HG03135 (cell line): ENCODE data around the gene PRDM9.
"Not testable (repeated sequence)": the region's sequence is repeated elsewhere in the genome, so short reads cannot be mapped to it uniquely, and the experiment has no call there.

ENCODE experiments used
- ATAC-seq: cut with Tn5 transposase; IDR thresholded peaks from one replicate; pipeline ENCODE4 v1.9.1; 2021; ENCODE audit warnings: mild to moderate bottlenecking, moderate library complexity; ENCODE audit not compliant: unreplicated experiment

PRDM9 gene

GRCh38 chr5:23526616-23527015, 19.2 kb downstream of the PRDM9 start:
- ATAC-seq = not testable (repeated sequence)

DNA sequence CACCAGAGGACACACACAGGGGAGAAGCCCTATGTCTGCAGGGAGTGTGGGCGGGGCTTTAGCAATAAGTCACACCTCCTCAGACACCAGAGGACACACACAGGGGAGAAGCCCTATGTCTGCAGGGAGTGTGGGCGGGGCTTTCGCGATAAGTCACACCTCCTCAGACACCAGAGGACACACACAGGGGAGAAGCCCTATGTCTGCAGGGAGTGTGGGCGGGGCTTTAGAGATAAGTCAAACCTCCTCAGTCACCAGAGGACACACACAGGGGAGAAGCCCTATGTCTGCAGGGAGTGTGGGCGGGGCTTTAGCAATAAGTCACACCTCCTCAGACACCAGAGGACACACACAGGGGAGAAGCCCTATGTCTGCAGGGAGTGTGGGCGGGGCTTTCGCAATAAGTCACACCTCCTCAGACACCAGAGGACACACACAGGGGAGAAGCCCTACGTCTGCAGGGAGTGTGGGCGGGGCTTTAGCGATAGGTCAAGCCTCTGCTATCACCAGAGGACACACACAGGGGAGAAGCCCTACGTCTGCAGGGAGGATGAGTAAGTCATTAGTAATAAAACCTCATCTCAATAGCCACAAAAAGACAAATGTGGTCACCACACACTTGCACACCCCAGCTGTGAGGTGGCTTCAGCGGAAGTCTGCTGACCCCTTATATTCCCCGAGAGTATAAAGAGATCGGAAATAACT, 20.0 kb downstream of the PRDM9 start:
- ATAC-seq = not testable (repeated sequence)

GRCh38 chr5:23528677-23529076, 21.3 kb downstream of the PRDM9 start:
- ATAC-seq = no peak

DNA sequence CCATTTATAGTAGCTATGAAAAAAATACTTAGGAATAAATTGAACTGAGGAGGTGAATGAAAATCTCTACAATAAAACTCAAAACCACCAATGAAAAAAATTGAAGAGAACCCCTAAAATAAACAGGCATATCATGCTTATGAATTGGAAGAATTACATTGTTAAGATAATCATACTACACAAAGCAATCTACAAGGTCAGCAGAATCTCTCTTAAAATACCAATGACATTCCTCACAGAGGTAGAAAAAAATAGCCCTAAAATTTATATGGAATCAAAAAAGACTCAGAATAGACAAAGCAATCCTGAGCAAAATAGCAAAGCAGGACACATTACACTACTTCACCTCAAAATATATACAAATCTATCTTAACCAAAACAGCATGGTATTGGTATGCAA, 23.2 kb downstream of the PRDM9 start:
- ATAC-seq = no peak

DNA sequence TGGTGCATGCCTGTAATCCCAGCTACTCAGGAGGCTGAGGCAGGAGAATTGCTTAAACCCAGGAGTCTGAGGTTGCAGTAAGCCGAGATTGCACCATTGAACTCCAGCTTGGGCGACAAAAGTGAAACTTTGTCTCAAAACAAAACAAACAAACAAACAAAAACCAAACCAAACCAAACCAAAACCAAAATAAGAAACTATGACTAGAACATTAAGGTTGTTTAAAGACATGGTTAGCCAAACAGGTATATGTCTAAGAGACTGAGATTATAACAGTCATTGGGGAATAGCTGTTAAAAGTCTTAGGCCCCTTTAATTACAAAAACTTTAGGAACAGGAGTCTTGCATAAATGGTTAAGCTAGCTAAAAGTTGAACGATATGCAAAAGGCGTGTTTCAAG, 63.6 kb downstream of the PRDM9 start:
- no peak for ATAC-seq
